HEK293 (cell line): ENCODE data around the gene HINT3.

Experiments
- CTCF ChIA-PET: fragments of 350-600 bp; formaldehyde crosslinking; extraction: SDS; loops from one replicate; lab custom pipeline; 2021; ENCODE audit warnings: antibody characterized with exemption; lab: Yijun Ruan, JAX
- POLR2A ChIA-PET: fragments of 300-600 bp; formaldehyde crosslinking; extraction: SDS; loops from one replicate; lab custom pipeline; 2020; ENCODE audit warnings: antibody characterized with exemption, inconsistent platforms; lab: Yijun Ruan, JAX
- H3K27ac ChIP-seq: fragments of 200-500 bp; sonication (Bioruptor generic); 2 replicates; pipeline ENCODE4 v1.5.1; 2014; ENCODE audit warnings: low read depth, low read length, control low read depth, inconsistent platforms; ENCODE audit errors: extremely low read depth
- H3K36me3 ChIP-seq, 2 experiments: fragments of 200-500 bp in 1 of 2; sonication (Bioruptor generic) in 1 of 2; 1 replicate in 1 of 2; 2 replicates in 1 of 2; pipeline ENCODE4 v1.5.1; 2014 to 2017; ENCODE audit warnings: inconsistent platforms in 2 of 2, low read length in 2 of 2; ENCODE audit not compliant: control insufficient read depth in 2 of 2, insufficient read depth in 1 of 2
- H3K4me1 ChIP-seq: fragments of 200-500 bp; sonication (Bioruptor generic); 2 replicates; pipeline ENCODE4 v1.5.1; 2014; ENCODE audit warnings: mild to moderate bottlenecking, low read length, inconsistent platforms; ENCODE audit not compliant: control insufficient read depth, insufficient read depth
- H3K4me3 ChIP-seq: 2 replicates; pipeline ENCODE4 v1.5.1; 2011; ENCODE audit warnings: low read depth, mild to moderate bottlenecking, control low read depth, low read length, moderate library complexity
- H3K9me3 ChIP-seq: fragments of 200-500 bp; sonication (Bioruptor generic); 2 replicates; pipeline ENCODE4 v1.5.1; 2014; ENCODE audit warnings: low read depth, low read length, inconsistent platforms; ENCODE audit not compliant: control insufficient read depth, insufficient read depth
- HOXD13 ChIP-seq: sonication (generic); formaldehyde crosslinking; IDR thresholded peaks from 2 replicates; pipeline ENCODE4 v1.8.0; 2022; ENCODE audit warnings: missing genetic modification reagents, borderline replicate concordance
- KLF1 ChIP-seq: fragments of 450-650 bp; formaldehyde crosslinking; IDR thresholded peaks from 2 replicates; pipeline ENCODE4 v1.5.1; 2016; ENCODE audit warnings: missing biosample characterization, missing genetic modification characterization
- KLF10 ChIP-seq: fragments of 450-650 bp; IDR thresholded peaks from 2 replicates; pipeline ENCODE4 v1.5.1; 2018; ENCODE audit warnings: missing biosample characterization, mild to moderate bottlenecking, missing genetic modification characterization
- KLF17 ChIP-seq: fragments of 450-650 bp; formaldehyde crosslinking; IDR thresholded peaks from 2 replicates; pipeline ENCODE4 v1.5.1; 2016; ENCODE audit warnings: missing biosample characterization, missing genetic modification characterization
- MZF1 ChIP-seq: fragments of 450-650 bp; formaldehyde crosslinking; IDR thresholded peaks from 2 replicates; pipeline ENCODE4 v1.5.1; 2017; ENCODE audit warnings: missing biosample characterization, missing genetic modification characterization, borderline replicate concordance
- PRDM2 ChIP-seq: fragments of 450-650 bp; formaldehyde crosslinking; IDR thresholded peaks from 2 replicates; pipeline ENCODE4 v1.5.1; 2016; ENCODE audit warnings: missing biosample characterization, missing genetic modification characterization, borderline replicate concordance
- ZBTB7A ChIP-seq: fragments of 450-650 bp; formaldehyde crosslinking; IDR thresholded peaks from 2 replicates; pipeline ENCODE4 v1.5.1; 2016; ENCODE audit warnings: low read depth, missing biosample characterization, missing genetic modification characterization
- ZNF112 ChIP-seq: fragments of 450-650 bp; formaldehyde crosslinking; IDR thresholded peaks from 2 replicates; pipeline ENCODE4 v1.5.0; 2017; ENCODE audit warnings: missing biosample characterization, missing genetic modification characterization
- ZNF121 ChIP-seq: fragments of 450-650 bp; formaldehyde crosslinking; IDR thresholded peaks from 2 replicates; pipeline ENCODE4 v1.5.1; 2016; ENCODE audit warnings: missing biosample characterization, missing genetic modification characterization
- ZNF184 ChIP-seq: fragments of 450-650 bp; IDR thresholded peaks from 2 replicates; pipeline ENCODE4 v1.5.1; 2018; ENCODE audit warnings: missing biosample characterization, mild to moderate bottlenecking, missing genetic modification characterization
- ZNF398 ChIP-seq: fragments of 450-650 bp; formaldehyde crosslinking; IDR thresholded peaks from 2 replicates; pipeline ENCODE4 v1.5.1; 2017; ENCODE audit warnings: missing biosample characterization, missing genetic modification characterization
- ZNF560 ChIP-seq: fragments of 450-650 bp; formaldehyde crosslinking; IDR thresholded peaks from 2 replicates; pipeline ENCODE4 v1.5.1; 2017; ENCODE audit warnings: missing biosample characterization, missing genetic modification characterization, borderline replicate concordance
- ZNF571 ChIP-seq: fragments of 450-650 bp; formaldehyde crosslinking; IDR thresholded peaks from 2 replicates; pipeline ENCODE4 v1.5.0; 2017; ENCODE audit warnings: missing biosample characterization, missing genetic modification characterization
- ZNF600 ChIP-seq: fragments of 450-650 bp; formaldehyde crosslinking; IDR thresholded peaks from 2 replicates; pipeline ENCODE4 v1.5.1; 2016; ENCODE audit warnings: missing biosample characterization, missing genetic modification characterization
- ZNF610 ChIP-seq: fragments of 450-650 bp; formaldehyde crosslinking; IDR thresholded peaks from 2 replicates; pipeline ENCODE4 v1.5.1; 2016; ENCODE audit warnings: missing biosample characterization, missing genetic modification characterization, borderline replicate concordance
- ZNF621 ChIP-seq: fragments of 450-650 bp; formaldehyde crosslinking; IDR thresholded peaks from 2 replicates; pipeline ENCODE4 v1.5.1; 2017; ENCODE audit warnings: missing biosample characterization, missing genetic modification characterization
- ZNF658 ChIP-seq: fragments of 450-650 bp; formaldehyde crosslinking; IDR thresholded peaks from 2 replicates; pipeline ENCODE4; 2016; ENCODE audit warnings: missing biosample characterization, missing genetic modification characterization
- ZNF677 ChIP-seq: fragments of 450-650 bp; IDR thresholded peaks from 2 replicates; pipeline ENCODE4 v1.5.0; 2018; ENCODE audit warnings: missing biosample characterization, mild to moderate bottlenecking, missing genetic modification characterization, moderate library complexity
- ZNF707 ChIP-seq: fragments of 450-650 bp; formaldehyde crosslinking; IDR thresholded peaks from 2 replicates; pipeline ENCODE4 v1.5.1; 2016; ENCODE audit warnings: missing biosample characterization, missing genetic modification characterization
- ZSCAN16 ChIP-seq: fragments of 450-650 bp; formaldehyde crosslinking; IDR thresholded peaks from 2 replicates; pipeline ENCODE4 v1.5.1; 2016; ENCODE audit warnings: missing biosample characterization, missing genetic modification characterization
- TF ChIP-seq, protein P1 (sequence below): fragments of 450-650 bp; formaldehyde crosslinking; IDR thresholded peaks from 2 replicates; pipeline ENCODE4 v1.5.1; 2016; ENCODE audit warnings: missing biosample characterization, missing genetic modification characterization, borderline replicate concordance
- TF ChIP-seq, protein P2 (sequence below): fragments of 450-650 bp; formaldehyde crosslinking; IDR thresholded peaks from 2 replicates; pipeline ENCODE4 v1.5.1; 2017; ENCODE audit warnings: missing biosample characterization, missing genetic modification characterization

The HINT3 gene

DNA sequence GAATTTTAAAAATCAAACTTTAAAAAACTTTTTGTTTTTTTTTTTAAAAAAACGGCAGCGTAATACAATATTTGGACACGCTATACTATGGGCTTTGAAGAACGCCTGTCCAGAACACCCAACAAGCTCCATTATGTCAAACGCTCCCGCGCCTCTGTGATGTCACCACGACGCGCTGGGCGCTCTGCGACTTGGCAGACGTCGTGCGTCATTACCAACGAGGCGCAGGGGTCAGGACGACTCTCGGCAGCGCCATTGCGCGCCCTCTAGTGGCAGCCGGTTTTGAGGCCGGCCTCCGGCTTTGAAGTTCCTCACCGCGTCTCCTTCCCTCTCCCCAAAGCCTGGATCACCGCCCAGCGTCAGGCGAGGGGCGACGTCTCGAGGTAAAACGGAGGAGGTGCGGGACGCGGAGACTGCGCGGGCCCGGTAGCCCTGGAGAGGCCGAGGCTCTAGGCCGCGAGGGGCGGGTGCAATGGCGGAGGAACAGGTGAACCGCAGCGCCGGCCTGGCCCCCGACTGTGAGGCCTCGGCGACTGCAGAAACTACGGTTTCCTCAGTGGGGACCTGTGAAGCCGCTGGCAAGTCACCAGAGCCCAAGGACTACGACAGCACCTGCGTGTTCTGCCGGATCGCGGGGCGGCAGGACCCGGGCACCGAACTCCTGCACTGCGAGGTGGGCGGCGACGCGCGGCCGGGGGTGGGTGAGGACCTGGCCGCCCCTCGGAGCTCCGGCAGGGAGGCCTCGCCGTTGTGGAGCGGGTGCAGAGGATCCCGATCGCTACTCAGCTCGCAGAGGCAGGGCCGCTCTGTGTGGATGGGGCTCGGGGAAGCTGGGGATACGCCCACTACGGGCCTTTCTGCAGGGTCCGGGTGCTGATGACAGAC, at the start of gene HINT3:
TSS of gene HINT3 (plus strand) at position 265 of the 885 bp plus-strand sequence. CDS start at position 473, 208 bp downstream.
- no peaks in the 10 kb centered on the region for H3K9me3 ChIP-seq
- H3K27ac ChIP-seq = peak within 1 kb of the TSS; percentile 94
- ChIA-PET POLR2A (interaction anchor here (0.7 to 3.3 kb wide), 17 partner anchors 10 to 212 kb away, joined by 3 to 54 read pairs (median 4); partner anchors contain the start of genes NCOA7 and TRMT11), CTCF (interaction anchor here (0.5 to 4.6 kb wide), 70 partner anchors 8 to 1067 kb away, joined by 3 to 62 read pairs (median 4); partner anchors contain the start of genes NCOA7 and TRMT11)
- H3K36me3 ChIP-seq = peaks cover 0 to 13% of the 10 kb centered on the region in 2 experiments; a peak in 1 of 3 replicates
- H3K4me1 ChIP-seq = no peaks in the 10 kb centered on the region
- peak within 1 kb of the TSS; percentile 83 for H3K4me3 ChIP-seq
- TF ChIP-seq ZNF571 (tag by site-specific recombination) (no peak), ZNF560 (tag by site-specific recombination) (no peak), ZNF184 (tag by site-specific recombination) (0 out of 2 replicates have a peak, but pooled peaks have one; percentile 10), ZNF398 (tag by site-specific recombination) (no peak; the same call in none of the 2 replicates), ZNF658 (tag by site-specific recombination) (no peak), ZNF610 (tag by site-specific recombination) (peak; percentile 89), ZNF600 (tag by site-specific recombination) (peak; percentile 95), MZF1 (0 out of 2 replicates have a peak, but pooled peaks have one; percentile 9), KLF17 (tag by site-specific recombination) (peak; percentile 82), KLF10 (tag by site-specific recombination) (peak; percentile 28; the same call in 1 of the 2 replicates), ZBTB7A (tag by site-specific recombination) (0 out of 2 replicates have a peak, but pooled peaks have one; percentile 56), ZNF707 (tag by site-specific recombination) (no peak), HOXD13 (CRISPR knock-in tag) (no peak; the same call in 1 of the 2 replicates), ZNF621 (tag by site-specific recombination) (no peak), ZNF121 (tag by site-specific recombination) (peak; percentile 74), ZSCAN16 (tag by site-specific recombination) (no peak; the same call in 1 of the 2 replicates), ZNF677 (0 out of 2 replicates have a peak, but pooled peaks have one; percentile 9), KLF1 (tag by site-specific recombination) (peak; percentile 69), ZNF112 (tag by site-specific recombination) (no peak), PRDM2 (tag by site-specific recombination) (no peak)
- TF ChIP-seq, protein P1, sequence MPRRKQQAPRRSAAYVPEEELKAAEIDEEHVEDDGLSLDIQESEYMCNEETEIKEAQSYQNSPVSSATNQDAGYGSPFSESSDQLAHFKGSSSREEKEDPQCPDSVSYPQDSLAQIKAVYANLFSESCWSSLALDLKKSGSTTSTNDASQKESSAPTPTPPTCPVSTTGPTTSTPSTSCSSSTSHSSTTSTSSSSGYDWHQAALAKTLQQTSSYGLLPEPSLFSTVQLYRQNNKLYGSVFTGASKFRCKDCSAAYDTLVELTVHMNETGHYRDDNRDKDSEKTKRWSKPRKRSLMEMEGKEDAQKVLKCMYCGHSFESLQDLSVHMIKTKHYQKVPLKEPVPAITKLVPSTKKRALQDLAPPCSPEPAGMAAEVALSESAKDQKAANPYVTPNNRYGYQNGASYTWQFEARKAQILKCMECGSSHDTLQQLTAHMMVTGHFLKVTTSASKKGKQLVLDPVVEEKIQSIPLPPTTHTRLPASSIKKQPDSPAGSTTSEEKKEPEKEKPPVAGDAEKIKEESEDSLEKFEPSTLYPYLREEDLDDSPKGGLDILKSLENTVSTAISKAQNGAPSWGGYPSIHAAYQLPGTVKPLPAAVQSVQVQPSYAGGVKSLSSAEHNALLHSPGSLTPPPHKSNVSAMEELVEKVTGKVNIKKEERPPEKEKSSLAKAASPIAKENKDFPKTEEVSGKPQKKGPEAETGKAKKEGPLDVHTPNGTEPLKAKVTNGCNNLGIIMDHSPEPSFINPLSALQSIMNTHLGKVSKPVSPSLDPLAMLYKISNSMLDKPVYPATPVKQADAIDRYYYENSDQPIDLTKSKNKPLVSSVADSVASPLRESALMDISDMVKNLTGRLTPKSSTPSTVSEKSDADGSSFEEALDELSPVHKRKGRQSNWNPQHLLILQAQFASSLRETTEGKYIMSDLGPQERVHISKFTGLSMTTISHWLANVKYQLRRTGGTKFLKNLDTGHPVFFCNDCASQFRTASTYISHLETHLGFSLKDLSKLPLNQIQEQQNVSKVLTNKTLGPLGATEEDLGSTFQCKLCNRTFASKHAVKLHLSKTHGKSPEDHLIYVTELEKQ (tag by site-specific recombination) = peak; percentile 60; the same call in 1 of the 2 replicates
- TF ChIP-seq, protein P2, sequence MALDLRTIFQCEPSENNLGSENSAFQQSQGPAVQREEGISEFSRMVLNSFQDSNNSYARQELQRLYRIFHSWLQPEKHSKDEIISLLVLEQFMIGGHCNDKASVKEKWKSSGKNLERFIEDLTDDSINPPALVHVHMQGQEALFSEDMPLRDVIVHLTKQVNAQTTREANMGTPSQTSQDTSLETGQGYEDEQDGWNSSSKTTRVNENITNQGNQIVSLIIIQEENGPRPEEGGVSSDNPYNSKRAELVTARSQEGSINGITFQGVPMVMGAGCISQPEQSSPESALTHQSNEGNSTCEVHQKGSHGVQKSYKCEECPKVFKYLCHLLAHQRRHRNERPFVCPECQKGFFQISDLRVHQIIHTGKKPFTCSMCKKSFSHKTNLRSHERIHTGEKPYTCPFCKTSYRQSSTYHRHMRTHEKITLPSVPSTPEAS (tag by site-specific recombination) = peak; percentile 48; the same call in 1 of the 2 replicates
